ENCODE results near the gene PCBP1. TPM values are rescaled to one million over a fixed set of nuclear protein-coding genes. Genes with fewer than 3 reads are reported as not detected.
"Not testable (repeated sequence)": the region's sequence is repeated elsewhere in the genome, so short reads cannot be mapped to it uniquely, and the experiment has no call there.

PCBP1 gene
- total RNA-seq, 1 donor from 2014 or later: 40.3 TPM

DNA sequence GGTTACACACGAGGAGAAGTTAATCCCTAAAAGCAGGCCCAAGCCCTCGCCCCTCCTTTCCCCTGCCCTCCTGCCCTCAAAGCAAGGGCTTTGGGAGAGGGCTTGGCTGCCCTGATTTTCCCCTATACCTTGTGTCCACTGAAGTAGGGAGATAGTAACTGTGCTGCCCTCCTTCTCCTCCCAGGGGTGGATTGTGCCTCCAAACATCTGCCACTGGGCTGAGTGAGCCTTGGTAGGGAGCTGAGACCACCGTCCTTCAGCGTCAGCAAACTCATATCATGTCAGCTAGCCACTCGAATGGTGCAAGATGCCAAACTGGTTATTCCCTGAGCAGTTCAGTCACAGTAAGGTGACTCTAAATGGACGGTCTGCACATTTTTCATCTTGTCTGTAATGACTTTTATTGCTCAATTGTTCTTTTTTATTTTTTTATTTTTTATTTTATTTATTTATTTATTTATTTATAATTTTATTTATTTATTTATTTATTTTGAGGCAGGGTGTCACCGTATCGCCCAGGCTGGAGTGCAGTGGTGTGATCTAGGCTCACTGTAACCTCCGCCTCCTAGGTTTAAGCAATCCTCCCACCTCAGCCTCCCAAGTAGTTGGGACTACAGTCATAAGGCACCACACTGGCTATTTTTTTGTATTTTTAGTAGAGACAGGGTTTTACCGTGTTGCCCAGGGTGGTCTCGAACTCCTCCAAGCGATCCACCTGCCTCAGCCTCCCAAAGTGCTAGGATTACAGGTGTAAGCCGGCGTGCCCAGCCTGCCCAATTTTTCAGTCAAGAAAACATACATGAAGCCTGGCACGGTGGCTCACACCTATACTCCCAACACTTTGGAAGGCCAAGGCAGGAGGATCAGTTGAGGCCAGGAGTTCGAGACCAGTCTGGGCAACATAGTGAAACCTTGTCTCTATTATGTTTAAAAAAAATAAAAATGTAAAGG, 8.7 kb downstream of the PCBP1 start:
- no peak for DNase-seq (ENCODE audit: low read depth in 2 of 2)

DNA sequence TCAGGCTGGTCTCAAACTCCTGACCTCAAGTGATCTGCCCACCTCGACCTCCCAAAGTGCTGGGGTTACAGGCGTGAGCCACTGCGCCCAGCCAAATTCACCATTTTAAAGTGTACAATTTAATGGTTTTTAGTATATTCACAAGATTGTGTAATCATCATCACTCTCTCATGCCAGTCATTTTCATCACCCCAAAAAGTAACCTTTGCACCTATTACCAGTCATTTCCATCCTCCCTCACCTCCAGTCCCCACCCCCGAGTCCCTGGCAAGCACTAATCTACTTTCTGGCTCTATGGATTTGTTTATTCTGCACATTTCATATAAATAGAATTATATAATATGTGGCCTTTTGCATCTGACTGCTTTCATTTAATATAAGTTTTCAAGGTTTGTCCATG, 10.8 kb downstream of the PCBP1 start:
- no peak for DNase-seq (ENCODE audit: low read depth in 2 of 2)

DNA sequence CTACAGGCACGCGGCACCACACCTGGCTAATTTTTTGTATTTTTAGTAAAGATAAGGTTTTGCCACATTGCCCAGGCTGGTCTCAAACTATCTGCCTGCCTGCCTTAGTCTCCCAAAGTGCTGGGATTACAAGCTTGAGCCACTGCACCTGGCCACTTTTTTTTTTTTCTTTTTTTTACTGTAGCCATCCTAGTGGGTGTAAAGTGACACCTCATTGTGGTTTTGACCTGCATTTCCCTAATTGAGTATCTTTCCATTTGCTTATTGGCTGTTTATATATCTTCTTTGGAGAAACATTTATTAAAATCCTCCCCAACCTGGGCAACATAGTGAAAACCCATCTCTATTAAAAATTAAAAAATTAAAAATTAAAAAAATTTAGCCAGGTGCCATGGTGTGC, 12.0 kb downstream of the PCBP1 start:
- DNase-seq (ENCODE audit: low read depth in 2 of 2): no peak

DNA sequence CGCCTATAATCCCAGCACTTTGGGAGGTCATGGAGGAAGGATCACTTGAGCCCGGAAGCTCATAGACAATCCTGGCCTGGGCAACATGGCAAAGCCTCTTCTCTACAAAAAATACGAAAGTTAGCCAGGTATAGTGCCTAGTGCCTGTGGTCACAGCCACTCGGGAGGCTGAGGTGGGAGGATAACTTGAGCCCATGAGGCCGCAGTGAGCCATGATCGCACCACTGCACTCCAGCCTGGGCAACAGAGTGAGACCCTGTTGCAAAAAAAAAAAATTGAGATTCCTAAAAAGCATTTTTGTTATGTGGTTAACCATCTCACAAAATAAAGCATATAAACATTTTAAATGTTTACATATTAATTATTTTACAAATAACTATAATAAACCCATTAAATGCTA, 13.9 kb downstream of the PCBP1 start:
- no peak for DNase-seq (ENCODE audit: low read depth in 2 of 2)

DNA sequence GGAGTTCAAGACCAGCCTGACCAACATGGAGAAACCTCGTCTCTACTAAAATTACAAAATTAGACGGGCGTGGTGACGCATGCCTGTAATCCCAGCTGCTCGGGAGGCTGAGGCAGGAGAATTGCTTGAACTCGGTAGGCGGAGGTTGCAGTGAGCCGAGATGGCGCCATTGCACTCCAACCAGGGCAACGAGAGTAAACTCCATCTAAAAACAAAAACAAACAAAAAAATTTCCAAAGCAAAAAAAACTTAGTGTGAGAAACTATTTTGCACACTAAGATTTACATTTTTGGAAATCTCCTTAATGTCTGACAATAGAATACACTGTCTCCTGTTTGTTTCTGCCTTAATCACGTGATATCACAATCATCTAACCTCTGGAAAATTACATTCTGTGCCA, 14.4 kb downstream of the PCBP1 start:
- DNase-seq (ENCODE audit: low read depth in 2 of 2): not testable (repeated sequence)

DNA sequence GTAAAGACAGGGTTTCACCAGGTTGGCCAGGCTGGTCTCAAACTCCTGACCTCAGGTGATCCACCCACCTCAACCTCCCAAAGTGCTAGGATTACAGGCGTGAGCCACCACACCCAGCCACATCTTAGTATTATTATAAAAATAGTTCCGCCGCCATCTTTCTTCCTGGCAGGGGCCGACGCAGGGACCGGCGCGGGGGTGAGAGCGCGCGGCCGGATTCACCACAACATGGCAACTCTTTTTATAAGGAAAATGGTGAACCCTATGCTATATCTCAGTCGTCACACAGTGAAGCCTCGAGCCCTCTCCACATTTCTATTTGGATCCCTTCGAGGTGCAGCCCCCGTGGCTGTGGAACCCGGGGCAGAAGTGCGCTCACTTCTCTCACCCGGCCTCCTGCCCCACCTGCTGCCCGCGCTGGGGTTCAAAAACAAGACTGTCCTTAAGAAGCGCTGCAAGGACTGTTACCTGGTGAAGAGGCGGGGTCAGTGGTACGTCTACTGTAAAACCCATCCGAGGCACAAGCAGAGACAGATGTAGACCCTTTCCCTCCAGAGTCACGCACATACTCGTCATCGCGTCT, 15.1 kb downstream of the PCBP1 start:
- not testable (repeated sequence) for DNase-seq (ENCODE audit: low read depth in 2 of 2)

DNA sequence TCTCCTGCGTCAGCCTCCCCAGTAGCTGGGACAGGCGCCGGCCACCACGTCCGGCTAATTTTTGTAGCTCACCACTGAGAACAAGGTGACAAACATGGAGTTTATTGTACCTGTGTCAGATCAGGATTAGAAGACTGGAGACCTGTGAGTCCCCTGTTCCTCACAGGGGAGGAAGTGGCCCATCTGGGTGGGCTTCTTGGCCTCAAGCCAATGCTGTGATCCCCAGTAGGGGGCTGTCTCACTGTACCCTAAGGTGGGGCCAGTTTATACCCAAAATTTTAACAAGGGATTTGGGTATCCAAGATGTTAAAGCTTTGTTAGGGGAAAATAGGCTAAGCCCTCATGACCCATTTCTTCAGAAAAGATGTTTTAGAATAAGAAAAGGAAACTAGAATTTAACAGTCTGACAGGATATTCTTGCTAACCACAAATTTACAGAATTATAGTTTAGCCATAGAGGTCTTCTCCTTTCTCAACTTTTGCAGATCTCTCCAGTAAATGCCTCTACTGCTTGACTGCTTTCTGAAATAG, 16.3 kb downstream of the PCBP1 start:
- no peak for DNase-seq (ENCODE audit: low read depth in 2 of 2)

DNA sequence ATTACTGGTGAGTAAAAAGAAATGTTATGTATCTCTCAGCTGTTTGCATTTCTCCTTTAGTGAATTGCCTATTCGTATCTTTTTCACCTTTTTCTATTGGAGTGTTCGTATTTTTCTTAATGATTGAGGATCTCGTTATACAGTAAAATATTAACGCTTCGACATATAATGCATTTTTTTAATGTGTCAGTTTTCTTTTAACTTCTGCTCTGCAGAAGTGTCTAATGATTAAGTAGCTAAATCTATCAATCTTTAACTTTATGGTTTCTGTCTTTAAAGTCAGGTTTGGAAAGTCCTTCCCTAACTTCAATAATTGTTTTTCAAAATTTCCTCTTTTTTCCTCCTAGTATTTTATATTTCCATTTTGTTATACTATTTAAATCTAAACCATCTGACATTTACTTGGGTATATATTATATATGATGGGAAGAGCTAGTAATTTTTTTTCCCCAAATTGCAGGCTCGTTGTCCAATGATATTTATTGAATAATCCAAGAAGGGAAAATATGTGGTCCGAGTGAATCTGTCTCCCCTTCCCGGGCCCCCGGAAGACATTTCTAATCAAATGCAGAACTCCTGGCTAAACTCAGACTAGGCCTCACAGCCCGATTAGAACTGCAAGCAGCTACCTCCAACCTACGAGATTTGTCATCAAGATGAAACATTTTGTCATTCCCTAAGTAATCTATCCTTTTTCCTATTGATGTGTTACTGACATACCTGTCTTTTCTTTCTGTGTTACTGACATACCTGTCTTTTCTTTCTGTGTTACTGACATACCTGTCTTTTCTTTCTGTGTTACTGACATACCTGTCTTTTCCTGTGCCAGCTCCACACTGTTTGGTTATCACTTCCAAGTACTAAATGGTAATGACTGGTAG, 17.2 kb downstream of the PCBP1 start:
- no peak for DNase-seq (ENCODE audit: low read depth in 2 of 2)

DNA sequence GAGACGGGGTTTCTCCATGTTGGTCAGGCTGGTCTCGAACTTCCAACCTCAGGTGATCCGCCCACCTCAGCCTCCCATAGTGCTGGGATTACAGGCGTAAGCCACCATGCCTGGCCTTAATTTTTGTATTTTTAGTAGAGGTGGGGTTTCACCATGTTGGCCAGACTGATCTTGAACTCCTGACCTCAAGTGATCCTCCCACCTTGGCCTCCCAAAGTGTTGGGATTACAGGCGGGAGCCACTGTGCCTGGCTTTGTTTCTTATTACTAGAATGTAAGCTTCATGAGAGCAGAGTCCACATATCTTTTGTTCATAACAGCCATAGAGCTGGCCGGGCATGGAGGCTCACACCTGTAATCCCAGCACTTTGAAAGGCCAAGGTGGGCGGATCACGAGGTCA, 18.9 kb downstream of the PCBP1 start:
- not testable (repeated sequence) for DNase-seq (ENCODE audit: low read depth in 2 of 2)

DNA sequence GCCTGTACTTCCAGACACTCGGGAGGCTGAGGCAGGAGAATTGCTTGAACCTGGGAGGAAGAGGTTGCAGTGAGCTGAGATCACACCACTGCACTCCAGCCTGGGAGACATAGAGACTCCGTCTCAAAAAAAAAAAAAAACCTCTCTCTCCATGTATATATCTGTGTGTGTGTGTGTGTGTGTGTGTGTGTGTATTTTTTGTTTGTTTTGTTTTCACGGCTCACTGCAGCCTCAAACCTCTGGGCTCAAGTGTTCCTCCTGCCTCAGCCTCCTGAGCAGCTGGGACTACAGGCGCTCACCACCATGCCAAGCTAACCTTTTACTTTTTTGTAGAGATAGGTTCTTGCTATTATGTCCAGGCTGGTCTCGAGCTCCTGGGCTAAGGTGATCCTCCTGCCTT, 23.1 kb downstream of the PCBP1 start:
- not testable (repeated sequence) for DNase-seq (ENCODE audit: low read depth in 2 of 2)

DNA sequence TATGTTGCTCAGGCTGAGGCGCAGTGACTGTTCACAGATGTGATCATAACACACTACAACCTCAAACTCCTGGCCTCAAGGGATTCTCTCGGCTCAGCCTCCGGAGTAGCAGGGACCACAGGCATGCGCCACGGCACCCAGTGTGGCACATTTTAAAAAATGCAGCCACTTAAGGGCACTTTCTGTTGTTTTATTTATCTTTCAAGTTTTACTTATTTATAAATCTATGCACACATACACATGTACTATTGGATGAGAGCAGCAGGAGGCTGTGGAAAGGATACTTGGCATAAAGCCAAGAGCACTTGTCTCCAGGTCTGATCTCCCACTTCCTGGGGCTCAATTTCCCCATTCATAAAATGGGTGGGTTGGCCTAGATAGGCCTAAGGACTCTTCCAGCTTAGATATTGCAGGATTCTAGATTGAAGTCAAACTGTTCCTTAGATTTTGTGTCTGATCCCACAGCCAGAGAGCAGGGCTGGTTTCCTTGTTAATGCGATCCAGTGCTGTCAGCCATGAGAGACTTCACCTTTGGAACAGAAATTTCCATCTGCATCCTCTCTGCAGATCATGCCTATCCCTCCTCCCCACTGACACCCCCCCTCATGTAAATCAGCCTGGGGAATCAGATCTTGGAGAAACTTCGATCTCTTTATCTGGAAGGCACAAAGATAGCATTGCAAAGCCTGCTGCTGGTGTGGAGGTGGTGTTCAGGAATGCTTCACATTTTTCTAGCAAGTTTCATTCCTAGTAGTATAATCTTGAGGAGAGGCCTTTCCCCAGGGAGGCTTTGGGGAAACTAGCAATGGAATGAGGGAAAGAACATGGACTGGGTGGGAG, 24.7 kb downstream of the PCBP1 start:
- DNase-seq (ENCODE audit: low read depth in 2 of 2): no peak

DNA sequence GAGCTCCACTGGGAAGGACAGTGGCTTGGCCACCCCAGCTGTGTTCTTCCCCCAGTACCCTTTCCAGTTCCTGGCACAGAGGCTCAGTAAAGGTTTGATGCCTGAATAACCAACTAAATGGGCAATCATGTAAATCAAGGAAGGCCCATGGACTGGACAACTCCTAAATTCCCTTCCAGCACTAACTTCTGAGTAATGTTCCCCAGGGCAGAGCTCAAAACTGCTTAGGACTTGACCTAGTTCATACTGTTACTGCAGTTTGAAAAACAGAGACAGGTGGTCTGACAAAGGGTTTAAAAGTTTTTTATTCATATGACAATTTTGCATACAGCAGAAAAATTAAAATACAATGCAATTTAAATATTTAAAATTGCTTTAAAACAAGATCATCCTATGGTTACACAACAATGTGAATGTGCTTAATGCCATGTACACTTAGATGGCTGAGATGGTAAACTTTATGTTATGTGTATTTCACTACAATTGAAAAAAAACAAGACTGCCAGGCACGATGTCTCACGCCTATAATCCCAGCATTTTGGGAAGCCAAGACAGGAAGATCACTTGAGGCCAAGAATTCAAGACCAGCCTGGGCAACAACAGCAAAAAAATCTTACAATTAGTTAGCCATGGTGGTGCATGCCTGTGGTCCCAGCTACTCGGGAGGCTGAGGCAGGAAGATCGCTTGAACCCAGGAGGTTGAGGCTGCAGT, 26.2 kb downstream of the PCBP1 start:
- no peak for DNase-seq (ENCODE audit: low read depth in 2 of 2)

DNA sequence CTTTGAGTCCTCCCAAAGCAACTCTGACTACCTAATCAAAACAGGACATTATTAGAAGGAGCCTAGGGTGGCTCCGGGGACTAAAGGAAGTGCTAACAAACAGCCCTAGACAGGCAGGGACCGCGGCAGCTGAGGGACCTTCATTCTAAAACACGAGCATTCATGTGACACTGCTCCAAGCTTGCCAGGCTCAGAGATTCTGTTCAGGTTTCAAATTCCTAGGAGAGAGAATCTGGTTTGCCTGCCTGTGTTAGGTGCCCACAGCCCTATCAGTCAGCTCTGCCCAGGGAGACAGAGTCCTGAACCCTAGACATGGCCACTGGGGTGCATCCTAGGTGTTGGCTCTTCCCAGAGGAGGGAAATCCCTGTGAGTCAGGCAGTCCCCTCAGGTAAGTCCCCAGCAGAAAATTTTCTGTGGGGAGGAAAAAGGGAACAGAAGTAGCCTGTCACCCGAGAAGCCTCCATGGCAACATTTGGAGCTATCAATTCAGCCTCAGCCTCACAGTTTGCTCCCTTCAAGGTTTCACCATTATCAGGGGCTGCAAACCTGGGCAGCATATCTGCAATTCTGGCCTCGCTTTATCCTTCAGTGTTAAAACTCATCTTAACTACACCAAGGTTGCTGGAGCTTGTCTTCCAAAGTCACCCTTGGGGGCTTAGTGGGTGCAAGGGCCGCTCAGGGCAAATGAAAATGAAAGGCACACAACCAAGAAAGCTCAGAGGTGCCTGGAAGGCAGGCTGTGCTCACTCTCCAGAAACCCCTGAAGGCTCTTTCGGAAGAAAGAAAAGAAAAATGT, 28.6 kb downstream of the PCBP1 start:
- DNase-seq (ENCODE audit: low read depth in 2 of 2): no peak

DNA sequence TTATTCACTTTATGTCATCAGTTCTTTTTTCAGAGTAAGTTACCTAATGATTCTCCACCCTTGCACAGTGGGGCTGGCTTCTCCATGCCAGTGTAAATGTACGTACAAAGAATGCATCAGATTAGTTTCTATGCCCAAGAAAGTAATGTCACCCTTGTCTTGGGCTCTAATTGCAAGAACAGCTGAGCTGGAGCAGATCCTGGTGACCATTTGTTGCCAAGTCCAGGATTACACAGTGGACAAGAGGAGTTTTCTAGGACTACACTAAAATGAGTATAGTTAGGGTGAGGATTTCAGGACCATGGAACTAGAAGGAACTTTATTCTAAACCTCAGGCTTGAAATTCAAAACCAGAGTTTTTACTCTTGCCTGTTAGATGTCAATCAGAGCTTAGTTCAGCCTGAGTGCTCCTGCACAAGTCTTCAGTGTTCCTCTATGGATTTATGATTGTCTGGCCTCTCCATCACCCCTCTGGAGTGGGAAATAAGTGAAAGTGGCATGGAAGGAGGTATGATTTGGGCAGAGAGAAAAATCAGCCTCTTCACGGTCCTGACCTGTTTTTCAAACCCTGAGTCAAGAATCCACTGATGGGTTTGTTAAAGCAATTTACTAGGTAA, 29.8 kb downstream of the PCBP1 start:
- DNase-seq (ENCODE audit: low read depth in 2 of 2): no peak

DNA sequence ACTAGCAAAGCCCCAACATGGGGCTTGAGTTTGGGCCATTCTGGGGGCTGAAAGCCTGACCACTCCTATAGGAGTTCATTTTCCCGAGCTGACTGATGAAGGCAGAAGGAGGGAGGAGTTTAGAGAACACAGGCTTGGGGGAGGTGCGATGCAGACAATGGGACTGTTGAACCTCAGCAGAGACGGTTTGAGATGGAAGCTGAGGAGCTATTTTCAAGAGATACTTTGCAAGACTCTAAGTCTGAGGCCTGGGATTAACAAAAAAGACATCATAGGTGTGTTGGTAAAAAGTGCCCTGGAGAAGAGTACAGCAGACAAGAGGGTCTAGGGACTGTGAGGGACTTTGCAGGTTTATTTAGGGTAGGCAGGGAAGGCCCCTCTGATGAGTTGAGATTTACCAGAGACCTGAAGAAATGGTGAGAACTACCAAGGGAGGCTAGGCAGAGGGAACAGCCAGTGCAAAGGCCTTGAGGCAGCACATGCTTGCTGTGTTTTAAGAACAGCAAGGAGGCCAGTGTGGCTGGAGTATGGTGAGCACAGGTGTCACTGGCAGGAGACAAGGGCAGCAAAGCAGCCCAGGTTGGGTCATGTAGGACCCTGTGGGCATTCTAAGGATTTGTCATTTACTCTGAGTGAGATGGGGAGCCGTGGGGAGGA, 31.6 kb downstream of the PCBP1 start:
- peak in 1 of 2 donors; percentile 47 for DNase-seq (ENCODE audit: low read depth in 2 of 2)

DNA sequence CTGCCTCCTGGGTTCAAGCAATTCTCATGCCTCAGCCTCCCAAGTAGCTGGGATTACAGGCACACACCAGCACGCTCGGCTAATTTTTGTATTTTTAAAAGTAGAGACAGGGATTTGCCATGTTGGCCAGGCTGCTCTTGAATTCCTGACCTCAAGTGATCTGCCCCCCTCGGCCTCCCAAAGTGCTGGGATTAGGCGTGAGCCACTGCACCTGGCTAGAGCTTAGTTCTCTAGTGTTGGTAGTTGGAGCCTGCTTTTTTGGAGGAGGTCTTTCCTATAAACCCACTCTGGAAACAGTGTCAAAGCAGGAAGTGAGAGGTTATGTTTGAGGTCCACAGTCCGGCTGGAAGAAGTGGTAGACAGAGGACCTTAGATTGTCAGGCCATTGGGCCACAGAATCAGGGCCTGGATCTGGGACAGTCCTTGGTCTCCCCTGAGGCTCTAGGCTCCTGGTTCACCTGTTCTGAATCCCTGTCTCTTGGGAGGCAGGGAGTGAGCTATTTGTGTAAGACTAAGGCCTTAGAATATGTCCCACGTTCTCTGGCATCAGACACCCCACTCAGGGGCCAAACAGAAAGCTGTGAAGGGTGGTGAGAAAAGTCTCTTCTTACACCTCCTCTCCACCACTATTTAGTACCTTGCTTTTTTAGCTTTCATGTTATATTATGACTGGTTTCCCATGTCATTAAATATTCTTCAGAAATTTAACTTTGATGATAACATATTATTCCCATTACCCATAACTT, 34.5 kb downstream of the PCBP1 start:
- DNase-seq (ENCODE audit: low read depth in 2 of 2): no peak

DNA sequence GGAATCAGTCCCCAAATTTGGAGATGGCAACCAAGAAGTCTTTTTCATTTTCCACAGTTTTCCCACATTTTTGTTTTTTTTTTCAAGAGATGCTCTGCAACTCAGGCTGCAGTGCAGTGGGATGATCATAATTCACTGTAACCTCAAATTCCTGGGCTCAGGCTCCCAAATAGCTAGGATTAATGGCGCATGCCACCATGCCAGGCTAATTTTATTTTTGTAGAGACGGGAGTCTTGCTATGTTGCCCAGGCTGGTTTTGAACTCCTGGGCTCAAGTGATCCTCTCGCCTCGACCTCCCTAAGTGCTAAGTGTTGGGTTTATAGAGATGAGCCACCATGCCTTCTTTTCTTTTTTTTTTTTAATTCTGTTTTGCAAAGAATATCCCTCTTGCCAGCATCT, 35.2 kb downstream of the PCBP1 start:
- DNase-seq (ENCODE audit: low read depth in 2 of 2): no peak

All from lung microvascular endothelial cell (primary cell).